ENCODE data around the gene WDSUB1.

Gene WDSUB1

DNA sequence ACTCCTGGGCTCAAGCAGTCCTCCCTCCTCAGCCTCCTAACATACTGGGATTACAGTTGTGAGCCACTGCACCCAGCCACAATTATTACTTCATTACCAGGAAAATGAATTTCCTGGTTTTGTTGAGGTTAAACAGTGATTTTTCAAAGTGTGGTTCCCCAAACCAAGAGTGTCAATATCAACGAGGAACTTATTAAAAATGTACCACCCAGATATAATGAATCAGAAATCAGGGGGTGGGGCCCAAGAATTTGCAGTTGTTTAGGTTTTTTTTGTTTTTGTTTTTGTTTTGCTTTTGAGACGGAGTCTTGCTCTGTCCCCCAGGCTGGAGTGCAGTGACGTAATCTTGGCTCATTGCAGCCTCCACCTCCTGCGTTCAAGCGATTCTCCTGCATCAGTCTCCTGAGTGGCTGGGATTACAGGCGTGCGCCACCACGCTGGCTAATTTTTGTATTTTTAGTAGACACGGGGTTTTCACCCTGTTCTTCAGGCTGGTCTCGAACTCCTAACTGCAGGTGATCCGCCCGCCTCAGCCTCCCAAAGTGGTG is 94.1 kb downstream of the WDSUB1 start:
- H3K9ac ChIP-seq (ENCODE audit: low read depth, low read length): no peak overlapping the region
- 96% methylated on average over 12 of the region's 12 CpGs for WGBS
- no peaks in the 10 kb centered on the region for H3K27me3 ChIP-seq (ENCODE audit: insufficient read depth, low read length)
- H3K27ac ChIP-seq (ENCODE audit: low read depth, low read length): no peak overlapping the region
- H3K4me3 ChIP-seq (ENCODE audit: low read length): no peak overlapping the region
- no peaks in the 10 kb centered on the region for H3K9me3 ChIP-seq (ENCODE audit: insufficient read depth, low read depth, low read length)
- no peaks in the 10 kb centered on the region for H3K36me3 ChIP-seq (ENCODE audit: insufficient read depth, low read length)
- H3K4me1 ChIP-seq (ENCODE audit: insufficient read depth, low read length): no peaks in the 10 kb centered on the region

- H3K36me3 ChIP-seq (ENCODE audit: insufficient read depth, low read length): no peaks in the 10 kb centered on the region
- no peaks in the 10 kb centered on the region for H3K9me3 ChIP-seq (ENCODE audit: insufficient read depth, low read depth, low read length)
- no peak overlapping the region for H3K4me3 ChIP-seq (ENCODE audit: low read length)
- H3K27ac ChIP-seq (ENCODE audit: low read depth, low read length): no peak overlapping the region
- H3K9ac ChIP-seq (ENCODE audit: low read depth, low read length): no peak overlapping the region
- no peaks in the 10 kb centered on the region for H3K27me3 ChIP-seq (ENCODE audit: insufficient read depth, low read length)
- no peaks in the 10 kb centered on the region for H3K4me1 ChIP-seq (ENCODE audit: insufficient read depth, low read length)
- 94% methylated on average over 3 of the region's 4 CpGs for WGBS
Measured at GRCh38 chr2:159188449-159188848, 98.1 kb downstream of the WDSUB1 start.

- Histone ChIP-seq H3K27me3 (ENCODE audit: insufficient read depth, low read length) (no peaks in the 10 kb centered on the region), H3K9me3 (ENCODE audit: insufficient read depth, low read depth, low read length) (no peaks in the 10 kb centered on the region), H3K4me1 (ENCODE audit: insufficient read depth, low read length) (no peaks in the 10 kb centered on the region), H3K27ac (ENCODE audit: low read depth, low read length) (no peak overlapping the region), H3K4me3 (ENCODE audit: low read length) (no peak overlapping the region), H3K9ac (ENCODE audit: low read depth, low read length) (no peak overlapping the region), H3K36me3 (ENCODE audit: insufficient read depth, low read length) (no peaks in the 10 kb centered on the region)
- 91% methylated on average over 6 of the region's 6 CpGs for WGBS
Measured at GRCh38 chr2:159187106-159187505, 99.4 kb downstream of the WDSUB1 start.

DNA sequence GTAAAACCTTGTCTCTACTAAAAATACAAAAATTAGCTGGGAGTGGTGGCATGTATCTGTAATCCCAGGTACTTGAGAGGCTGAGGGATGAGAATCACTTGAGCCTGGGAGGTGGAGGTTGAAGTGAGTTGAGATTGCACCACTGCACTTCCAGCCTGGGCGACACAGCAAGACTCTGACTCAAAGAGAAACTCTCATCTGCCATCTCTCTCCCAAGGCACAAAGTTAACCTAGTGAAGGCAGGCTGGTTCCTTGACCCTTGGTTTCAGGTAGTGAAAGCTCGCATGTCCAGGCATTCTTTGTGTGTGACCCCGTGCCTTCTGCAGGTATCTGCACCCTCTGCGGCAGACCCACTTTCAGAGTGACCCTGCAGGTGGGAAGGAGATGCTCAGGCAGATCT is 100.0 kb downstream of the WDSUB1 start:
- Histone ChIP-seq H3K9ac (ENCODE audit: low read depth, low read length) (no peak overlapping the region), H3K27me3 (ENCODE audit: insufficient read depth, low read length) (no peaks in the 10 kb centered on the region), H3K4me3 (ENCODE audit: low read length) (no peak overlapping the region), H3K4me1 (ENCODE audit: insufficient read depth, low read length) (no peaks in the 10 kb centered on the region), H3K9me3 (ENCODE audit: insufficient read depth, low read depth, low read length) (no peaks in the 10 kb centered on the region), H3K27ac (ENCODE audit: low read depth, low read length) (no peak overlapping the region), H3K36me3 (ENCODE audit: insufficient read depth, low read length) (no peaks in the 10 kb centered on the region)
- WGBS: 90% methylated on average over 4 of the region's 4 CpGs
